C4-2B (cell line): ENCODE data around the gene EFNA5.

ENCODE experiments used
- H3K27ac ChIP-seq: fragments of 450-650 bp; 2 replicates; pipeline ENCODE4 v1.5.1; 2017
- CTCF ChIP-seq: fragments of 450-650 bp; conservative IDR thresholded peaks from 2 replicates; pipeline ENCODE4 v1.5.1; 2017; ENCODE audit warnings: mild to moderate bottlenecking
- ZFX ChIP-seq: fragments of 450-650 bp; IDR thresholded peaks from 2 replicates; pipeline ENCODE4 v1.6.1; 2017

Gene EFNA5

GRCh38 chr5:107414802-107415201, 255.9 kb downstream of the EFNA5 start:
- no peak overlapping the region for H3K27ac ChIP-seq
- TF ChIP-seq CTCF (no peak), ZFX (no peak)

GRCh38 chr5:107413754-107414153, 257.0 kb downstream of the EFNA5 start:
- TF ChIP-seq ZFX = no peak
- TF ChIP-seq CTCF = no peak
- H3K27ac ChIP-seq = no peak overlapping the region

GRCh38 chr5:107408564-107408963, 262.2 kb downstream of the EFNA5 start:
- TF ChIP-seq ZFX (no peak), CTCF (no peak)

GRCh38 chr5:107407713-107408298, 262.9 kb downstream of the EFNA5 start:
- TF ChIP-seq ZFX = no peak
- no peak for TF ChIP-seq CTCF
- no peak overlapping the region for H3K27ac ChIP-seq

More at GRCh38 chr5:107408564-107408963, 262.2 kb downstream of the EFNA5 start:
- no peak overlapping the region for H3K27ac ChIP-seq

GRCh38 chr5:107404595-107405374, 266.0 kb downstream of the EFNA5 start:
- peak overlapping the region; percentile 47 for H3K27ac ChIP-seq

GRCh38 chr5:107403228-107403953, 267.3 kb downstream of the EFNA5 start:
- no peak overlapping the region for H3K27ac ChIP-seq
- no peak for TF ChIP-seq ZFX
- no peak for TF ChIP-seq CTCF

More at GRCh38 chr5:107404595-107405374, 266.0 kb downstream of the EFNA5 start:
- TF ChIP-seq ZFX (no peak), CTCF (no peak)
